B cell (primary cell): ENCODE results near the gene SWI5.

Experiments
- EZH2 ChIP-seq: IDR thresholded peaks from 2 replicates; pipeline ENCODE4 v1.6.1; 2012; ENCODE audit warnings: borderline replicate concordance, low read depth, mild to moderate bottlenecking, moderate library complexity, low read length; ENCODE audit not compliant: insufficient read depth, poor library complexity, severe bottlenecking
- TF ChIP-seq, protein P1 (sequence below): fragments of 200-600 bp; IDR thresholded peaks from one replicate; pipeline ENCODE4 v1.8.0; 2022; ENCODE audit warnings: antibody characterized with exemption, mild to moderate bottlenecking

DNA sequence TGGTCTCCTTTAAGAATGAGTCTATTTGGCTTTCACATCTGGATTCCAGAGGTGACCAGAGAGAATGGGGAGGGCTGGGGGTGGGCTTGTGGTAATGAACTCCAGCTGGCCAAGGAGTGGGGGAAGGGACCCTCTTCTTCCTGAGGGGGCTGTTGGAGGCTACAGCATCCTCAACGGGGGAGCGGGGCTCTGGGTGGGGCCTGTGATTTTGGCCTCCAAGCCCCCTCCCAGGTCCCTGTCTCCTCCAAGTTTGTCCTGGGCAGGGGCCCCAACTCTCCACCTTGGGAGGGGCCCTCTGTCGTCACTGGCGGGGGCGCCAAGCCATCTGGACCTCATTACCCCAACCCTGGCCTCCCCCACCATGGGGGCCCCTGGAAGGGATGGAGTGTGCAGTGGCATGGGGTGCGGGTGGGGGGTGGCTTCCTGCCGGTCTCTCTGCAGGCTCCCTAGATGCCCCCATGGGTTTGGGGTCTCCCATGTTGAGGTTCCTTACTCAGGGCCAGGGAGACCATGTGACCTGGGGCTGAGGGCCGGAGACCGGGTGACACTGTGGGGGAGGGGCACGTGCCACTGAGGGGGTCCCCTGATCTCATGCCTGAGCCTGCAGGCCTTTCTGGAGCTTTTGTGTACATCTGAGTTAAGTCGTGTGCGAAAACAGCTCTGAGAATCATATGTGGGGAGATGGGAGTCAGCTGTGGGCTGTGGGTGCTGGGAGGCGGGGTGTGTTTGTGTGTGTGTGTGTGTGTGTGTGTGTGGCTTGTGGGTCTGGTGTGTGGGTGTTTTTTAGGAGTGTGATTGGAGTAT, 32.7 kb upstream of the SWI5 start:
- TF ChIP-seq, protein P1, sequence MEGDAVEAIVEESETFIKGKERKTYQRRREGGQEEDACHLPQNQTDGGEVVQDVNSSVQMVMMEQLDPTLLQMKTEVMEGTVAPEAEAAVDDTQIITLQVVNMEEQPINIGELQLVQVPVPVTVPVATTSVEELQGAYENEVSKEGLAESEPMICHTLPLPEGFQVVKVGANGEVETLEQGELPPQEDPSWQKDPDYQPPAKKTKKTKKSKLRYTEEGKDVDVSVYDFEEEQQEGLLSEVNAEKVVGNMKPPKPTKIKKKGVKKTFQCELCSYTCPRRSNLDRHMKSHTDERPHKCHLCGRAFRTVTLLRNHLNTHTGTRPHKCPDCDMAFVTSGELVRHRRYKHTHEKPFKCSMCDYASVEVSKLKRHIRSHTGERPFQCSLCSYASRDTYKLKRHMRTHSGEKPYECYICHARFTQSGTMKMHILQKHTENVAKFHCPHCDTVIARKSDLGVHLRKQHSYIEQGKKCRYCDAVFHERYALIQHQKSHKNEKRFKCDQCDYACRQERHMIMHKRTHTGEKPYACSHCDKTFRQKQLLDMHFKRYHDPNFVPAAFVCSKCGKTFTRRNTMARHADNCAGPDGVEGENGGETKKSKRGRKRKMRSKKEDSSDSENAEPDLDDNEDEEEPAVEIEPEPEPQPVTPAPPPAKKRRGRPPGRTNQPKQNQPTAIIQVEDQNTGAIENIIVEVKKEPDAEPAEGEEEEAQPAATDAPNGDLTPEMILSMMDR, result no peak
- no peak for TF ChIP-seq EZH2
